Stimulated activated memory B cell treated with anti-CD40 and anti-IgM and Interleukin-4, amounts not matched to agents 10 μg/mL and 1 μg/mL and 100 μg/mL, for 72 hours (primary cell): ENCODE results near the gene RAD54L2.
"Not testable (repeated sequence)": the region's sequence is repeated elsewhere in the genome, so short reads cannot be mapped to it uniquely, and the experiment has no call there.

Experiments
- ATAC-seq: fragments of 150-1000 bp; cut with Tn5 transposase; 2 replicates; pipeline ENCODE4 v1.10.0; 2021
- H3K27ac Mint-ChIP-seq: one replicate; pipeline ENCODE4 v1.8.0; 2022; ENCODE audit warnings: mild to moderate bottlenecking, mixed read lengths
- H3K27me3 Mint-ChIP-seq: one replicate; pipeline ENCODE4 v1.8.0; 2022; ENCODE audit warnings: mixed read lengths
- H3K36me3 Mint-ChIP-seq: one replicate; pipeline ENCODE4 v1.8.0; 2022; ENCODE audit warnings: mixed read lengths
- H3K4me1 Mint-ChIP-seq: one replicate; pipeline ENCODE4 v1.8.0; 2022; ENCODE audit warnings: mixed read lengths
- H3K4me3 Mint-ChIP-seq: one replicate; pipeline ENCODE4 v1.8.0; 2022; ENCODE audit warnings: mild to moderate bottlenecking, moderate library complexity, mixed read lengths
- H3K9me3 Mint-ChIP-seq: one replicate; pipeline ENCODE4 v1.8.0; 2022; ENCODE audit warnings: mixed read lengths

RAD54L2 gene

DNA sequence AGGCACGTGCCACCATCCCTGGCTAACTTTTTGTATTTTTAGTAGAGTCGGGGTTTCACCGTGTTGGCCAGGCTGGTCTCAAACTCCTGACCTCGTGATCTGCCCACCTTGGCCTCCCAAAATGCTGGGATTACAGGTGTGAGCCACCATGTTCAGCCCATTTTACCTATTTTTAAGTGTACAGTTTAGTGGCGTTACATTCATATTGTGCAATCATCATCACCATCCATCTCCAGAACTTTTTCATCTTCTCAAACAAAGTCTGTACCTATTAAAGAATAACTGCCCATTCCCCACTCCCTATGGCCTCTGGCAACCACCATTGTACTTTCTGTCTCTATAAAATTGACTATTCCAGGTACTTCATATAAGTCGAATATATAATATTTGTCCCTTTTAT, 13.6 kb upstream of the RAD54L2 start:
- H3K4me3 Mint-ChIP-seq = not testable (repeated sequence)

DNA sequence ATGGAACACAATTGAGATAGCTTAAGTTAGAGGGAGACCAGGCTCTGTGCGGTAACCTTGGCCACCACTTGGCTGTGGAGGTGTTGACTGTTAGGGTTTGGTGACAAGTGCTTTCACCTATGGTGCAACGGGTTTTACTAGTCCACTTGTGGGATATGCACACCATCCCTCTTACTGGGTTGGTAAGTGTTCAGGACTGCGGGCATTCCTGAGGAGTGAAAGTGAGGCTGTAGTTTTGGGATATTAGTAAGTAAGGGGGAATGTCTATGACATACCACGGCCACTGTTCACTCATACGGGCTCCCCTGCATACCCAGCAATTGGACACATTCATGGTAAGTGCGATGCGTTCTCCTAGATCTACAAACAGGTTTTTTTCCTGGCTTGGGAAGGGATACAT, 8.0 kb upstream of the RAD54L2 start:
- ATAC-seq = no peak
- Mint-ChIP-seq H3K9me3 (no peaks in the 10 kb centered on the region), H3K27me3 (peaks cover 64% of the 10 kb centered on the region), H3K36me3 (no peaks in the 10 kb centered on the region), H3K4me3 (no peak overlapping the region), H3K27ac (no peak overlapping the region), H3K4me1 (peaks cover 7% of the 10 kb centered on the region)

More for the DNA sequence above, 13.6 kb upstream of the RAD54L2 start:
- ATAC-seq, H3K36me3 Mint-ChIP-seq, H3K27ac Mint-ChIP-seq, H3K9me3 Mint-ChIP-seq: not testable (repeated sequence)
- Mint-ChIP-seq H3K27me3 (peaks cover 32% of the 10 kb centered on the region), H3K4me1 (peaks cover 21% of the 10 kb centered on the region)

DNA sequence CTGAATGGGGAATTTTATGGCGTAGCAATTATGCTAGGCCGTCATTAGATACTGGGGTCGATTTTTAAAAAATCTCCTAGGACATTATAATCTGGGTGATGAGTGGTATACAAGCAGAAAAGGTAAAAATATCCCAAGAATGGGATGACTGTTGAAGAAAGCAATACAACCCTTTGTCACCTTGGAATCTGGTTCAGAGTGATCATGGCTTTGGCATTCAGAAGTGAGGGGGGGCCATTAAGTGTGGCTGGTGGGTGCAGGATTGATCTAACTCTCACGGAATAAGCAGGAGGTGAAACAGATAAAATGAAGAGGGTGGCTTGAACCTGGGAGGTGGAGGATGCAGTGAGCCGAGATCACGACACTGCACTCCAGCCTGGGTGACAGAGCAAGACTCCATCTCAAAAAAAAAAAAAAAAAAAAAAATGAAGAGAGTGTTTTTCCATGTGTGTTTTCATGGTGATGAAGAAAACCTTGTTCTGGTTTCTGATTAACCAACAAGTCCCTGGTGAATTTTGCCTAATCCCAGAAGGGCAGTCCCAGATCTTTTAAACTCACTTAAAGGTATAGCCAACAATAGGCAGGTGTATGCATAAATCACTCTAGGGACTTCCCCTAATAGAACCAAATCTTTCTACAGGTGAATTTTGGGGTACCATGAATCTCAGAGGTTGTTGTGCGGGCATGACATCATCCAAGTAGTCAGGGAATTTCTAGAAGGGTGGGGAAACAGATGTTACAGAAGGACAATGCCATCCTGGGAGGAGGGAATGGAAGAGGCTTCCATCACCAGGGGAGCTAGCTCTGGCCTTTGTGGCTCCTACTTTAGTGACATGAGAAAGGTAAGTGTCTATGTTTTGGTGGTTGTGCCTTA, 3.1 kb upstream of the RAD54L2 start:
- H3K27ac Mint-ChIP-seq = peak overlapping the region; percentile 12
- H3K36me3 Mint-ChIP-seq = no peaks in the 10 kb centered on the region
- H3K9me3 Mint-ChIP-seq = no peaks in the 10 kb centered on the region
- ATAC-seq = no peak
- peaks cover 39% of the 10 kb centered on the region for H3K27me3 Mint-ChIP-seq
- no peak overlapping the region for H3K4me3 Mint-ChIP-seq
- H3K4me1 Mint-ChIP-seq = peaks cover 42% of the 10 kb centered on the region

DNA sequence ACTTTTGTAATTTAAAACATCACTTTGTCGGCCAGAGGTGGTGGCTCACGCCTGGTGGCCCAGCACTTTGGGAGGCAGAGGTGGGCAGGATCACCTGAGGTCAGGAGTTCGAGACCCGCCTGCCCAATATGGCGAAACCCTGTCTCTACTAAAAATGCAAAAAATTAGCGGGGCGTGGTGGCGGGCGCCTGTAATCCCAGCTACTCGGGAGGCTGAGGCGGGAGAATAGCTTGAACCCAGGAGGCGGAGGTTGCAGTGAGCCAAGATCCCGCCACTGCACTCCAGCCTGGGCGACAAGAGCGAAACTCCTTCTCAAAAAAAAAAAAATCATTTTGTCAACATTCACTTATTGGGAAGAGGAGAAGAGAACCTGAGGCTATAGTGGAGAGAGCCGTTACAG, 888 bp upstream of the RAD54L2 start:
- not testable (repeated sequence) for H3K36me3 Mint-ChIP-seq

DNA sequence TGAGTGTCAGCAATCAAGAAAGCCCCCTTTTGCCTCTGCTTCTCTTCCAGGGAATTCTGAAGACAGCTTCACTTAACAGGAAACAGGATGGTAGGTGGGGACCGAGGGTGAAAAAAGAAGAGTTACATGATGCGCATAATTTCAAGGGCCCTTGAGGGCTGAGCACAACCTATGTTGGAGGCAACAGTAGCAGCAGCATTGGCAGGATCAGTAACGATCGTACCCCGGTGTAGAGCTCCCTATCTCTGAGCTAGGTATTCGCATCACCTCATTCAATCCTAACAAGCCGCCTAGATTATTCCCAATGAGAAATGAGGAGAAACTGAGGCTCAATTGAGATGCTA, 432 bp upstream of the RAD54L2 start:
- peak overlapping the region; percentile 70 for H3K4me3 Mint-ChIP-seq
- ATAC-seq = no peak
- peaks cover 53% of the 10 kb centered on the region for H3K4me1 Mint-ChIP-seq
- no peaks in the 10 kb centered on the region for H3K9me3 Mint-ChIP-seq
- peak overlapping the region; percentile 51 for H3K27ac Mint-ChIP-seq
- peaks cover 12% of the 10 kb centered on the region for H3K27me3 Mint-ChIP-seq
- H3K36me3 Mint-ChIP-seq = no peaks in the 10 kb centered on the region

More for the DNA sequence above, 888 bp upstream of the RAD54L2 start:
- Mint-ChIP-seq H3K4me3 (peak overlapping the region; percentile 70), H3K27me3 (peaks cover 17% of the 10 kb centered on the region), H3K4me1 (peaks cover 53% of the 10 kb centered on the region), H3K27ac (peak overlapping the region; percentile 51)
- not testable (repeated sequence) for H3K9me3 Mint-ChIP-seq, ATAC-seq

DNA sequence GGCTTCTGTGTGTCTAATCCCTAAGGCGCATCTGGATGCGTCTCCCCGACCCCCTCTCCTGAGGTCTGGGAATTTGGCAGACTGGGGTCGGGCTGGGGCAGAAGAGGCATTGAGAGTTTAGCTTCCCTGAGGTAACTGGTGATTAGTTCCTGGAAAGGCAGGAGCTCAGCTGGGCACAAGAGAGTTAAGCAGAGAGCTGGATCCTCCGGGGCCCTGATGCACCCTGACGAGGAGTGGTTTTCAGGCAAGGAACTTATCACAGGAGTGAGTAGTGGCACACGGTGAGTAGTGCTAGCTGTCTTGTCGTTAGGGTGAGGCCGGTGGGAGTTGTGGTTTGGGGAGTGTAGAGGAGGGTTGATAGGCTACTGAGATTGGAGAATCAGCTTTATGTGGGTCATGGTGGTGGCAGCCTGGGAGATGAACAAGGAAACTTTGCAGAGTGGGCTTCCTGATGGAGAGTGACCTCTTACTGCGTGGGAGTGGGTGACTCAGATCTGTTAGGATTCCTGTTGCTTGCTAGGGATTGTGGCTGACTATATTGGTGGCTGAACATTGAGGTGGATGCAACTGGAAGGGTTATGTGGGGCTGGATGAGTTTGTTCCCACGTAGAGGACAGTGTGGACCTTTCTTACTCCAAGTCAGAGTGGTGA, 897 bp downstream of the RAD54L2 start:
- ATAC-seq = peak; percentile 44
- peak overlapping the region; percentile 70 for H3K4me3 Mint-ChIP-seq
- H3K9me3 Mint-ChIP-seq = no peaks in the 10 kb centered on the region
- peaks cover 60% of the 10 kb centered on the region for H3K4me1 Mint-ChIP-seq
- H3K27ac Mint-ChIP-seq = peak overlapping the region; percentile 51
- H3K36me3 Mint-ChIP-seq = peaks cover 6% of the 10 kb centered on the region
- H3K27me3 Mint-ChIP-seq = no peaks in the 10 kb centered on the region

DNA sequence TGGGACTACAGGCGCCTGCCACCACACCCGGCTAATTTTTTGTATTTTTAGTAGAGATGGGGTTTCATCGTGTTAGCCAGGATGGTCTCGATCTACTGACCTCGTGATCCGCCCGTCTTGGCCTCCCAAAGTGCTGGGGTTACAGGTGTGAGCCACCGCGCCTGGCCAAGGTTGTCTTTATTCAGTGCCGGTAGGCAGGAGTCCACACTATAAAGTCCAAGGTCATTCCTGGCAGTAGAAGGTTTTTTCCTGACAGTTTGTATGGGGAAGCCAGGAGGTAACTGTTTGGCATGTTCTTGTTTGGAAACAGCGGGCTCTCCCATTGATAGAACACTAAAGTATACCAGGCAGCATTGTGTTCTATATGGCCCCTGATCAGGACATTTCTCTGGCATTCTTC, 4.1 kb downstream of the RAD54L2 start:
- ATAC-seq, H3K4me3 Mint-ChIP-seq, H3K27me3 Mint-ChIP-seq, H3K9me3 Mint-ChIP-seq, H3K27ac Mint-ChIP-seq, H3K36me3 Mint-ChIP-seq: not testable (repeated sequence)
- peaks cover 41% of the 10 kb centered on the region for H3K4me1 Mint-ChIP-seq

DNA sequence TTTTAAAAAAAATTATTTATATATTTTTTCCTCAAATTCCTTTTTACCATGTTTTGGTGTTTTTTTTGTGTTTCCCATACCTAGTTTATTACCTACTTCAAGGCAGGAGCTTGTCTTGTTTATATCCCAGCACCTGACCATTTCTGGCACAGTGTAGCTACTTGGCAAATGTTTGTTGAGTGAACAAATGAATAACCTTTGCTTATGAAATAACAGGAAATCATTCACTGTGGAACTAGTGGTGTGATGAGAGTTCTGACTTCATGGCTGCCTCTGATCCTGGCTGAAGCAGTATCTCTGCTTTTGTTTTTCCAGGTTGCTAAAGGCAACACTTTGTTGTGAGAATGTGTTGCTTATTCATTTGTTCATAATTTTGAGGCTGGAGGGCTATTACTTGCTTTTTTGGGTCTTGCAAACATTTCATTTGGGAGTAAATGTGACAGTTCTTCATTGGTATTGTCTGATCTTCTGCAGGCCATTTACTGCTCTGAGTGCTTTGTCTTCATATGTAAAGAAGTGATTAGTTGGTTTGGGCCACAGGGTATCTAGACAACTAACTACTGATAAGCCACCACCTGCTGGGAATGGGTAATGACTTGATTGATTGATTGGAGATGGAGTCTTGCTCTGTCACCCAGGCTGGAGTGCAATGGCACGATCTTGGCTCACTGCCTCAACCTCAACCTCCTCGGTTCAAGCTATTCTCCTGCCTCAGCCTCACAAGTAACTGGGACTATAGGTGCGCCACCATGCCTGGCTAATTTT, 5.7 kb downstream of the RAD54L2 start:
- H3K4me3 Mint-ChIP-seq = no peak overlapping the region
- H3K27me3 Mint-ChIP-seq = no peaks in the 10 kb centered on the region
- peaks cover 31% of the 10 kb centered on the region for H3K4me1 Mint-ChIP-seq
- no peak for ATAC-seq
- H3K36me3 Mint-ChIP-seq = peaks cover 6% of the 10 kb centered on the region
- no peaks in the 10 kb centered on the region for H3K9me3 Mint-ChIP-seq
- H3K27ac Mint-ChIP-seq = no peak overlapping the region

DNA sequence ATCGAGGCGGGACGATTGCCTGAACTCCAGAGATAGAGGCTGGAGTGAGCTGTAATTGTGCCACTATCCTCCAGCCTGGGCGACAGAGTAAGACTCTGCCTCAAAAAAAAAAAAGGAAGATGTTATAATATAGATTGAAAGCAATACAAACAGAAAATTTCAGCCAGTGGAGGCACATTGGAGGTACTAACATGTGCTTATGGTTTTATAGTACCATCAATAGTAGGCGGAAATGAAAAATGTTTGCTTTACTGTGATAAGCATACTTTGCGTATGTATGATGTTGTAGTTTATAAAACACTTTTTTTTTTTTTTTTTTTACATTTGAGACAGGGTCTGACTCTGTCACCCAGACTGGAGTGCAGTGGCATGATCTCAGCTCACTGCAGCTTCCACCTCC, 8.8 kb downstream of the RAD54L2 start:
- Mint-ChIP-seq H3K4me3 (no peak overlapping the region), H3K36me3 (peaks cover 14% of the 10 kb centered on the region), H3K27ac (no peak overlapping the region), H3K27me3 (no peaks in the 10 kb centered on the region), H3K4me1 (peaks cover 8% of the 10 kb centered on the region), H3K9me3 (no peaks in the 10 kb centered on the region)
- ATAC-seq = no peak

DNA sequence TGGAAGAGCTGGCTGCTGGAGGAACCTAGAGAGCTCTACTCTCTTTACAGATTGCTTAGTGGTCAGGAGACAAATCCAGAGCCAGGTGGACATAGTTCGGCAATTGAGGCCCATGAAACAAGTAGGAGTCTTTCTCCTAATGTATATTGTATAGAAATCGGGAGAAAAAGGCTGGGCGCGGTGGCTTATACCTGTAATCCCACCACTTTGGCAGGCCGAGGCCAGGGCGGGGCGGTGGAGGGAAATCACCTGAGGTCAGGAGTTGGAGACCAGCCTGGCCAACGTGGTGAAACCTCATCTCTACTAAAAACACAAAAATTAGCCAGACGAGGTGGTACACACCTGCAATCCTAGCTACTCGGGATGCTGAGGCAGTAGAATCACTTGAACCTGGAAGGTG, 10.8 kb downstream of the RAD54L2 start:
- H3K27me3 Mint-ChIP-seq = no peaks in the 10 kb centered on the region
- no peak overlapping the region for H3K4me3 Mint-ChIP-seq
- H3K36me3 Mint-ChIP-seq = peaks cover 9% of the 10 kb centered on the region
- H3K4me1 Mint-ChIP-seq = peaks cover 1% of the 10 kb centered on the region
- no peaks in the 10 kb centered on the region for H3K9me3 Mint-ChIP-seq
- no peak for ATAC-seq
- H3K27ac Mint-ChIP-seq = no peak overlapping the region

DNA sequence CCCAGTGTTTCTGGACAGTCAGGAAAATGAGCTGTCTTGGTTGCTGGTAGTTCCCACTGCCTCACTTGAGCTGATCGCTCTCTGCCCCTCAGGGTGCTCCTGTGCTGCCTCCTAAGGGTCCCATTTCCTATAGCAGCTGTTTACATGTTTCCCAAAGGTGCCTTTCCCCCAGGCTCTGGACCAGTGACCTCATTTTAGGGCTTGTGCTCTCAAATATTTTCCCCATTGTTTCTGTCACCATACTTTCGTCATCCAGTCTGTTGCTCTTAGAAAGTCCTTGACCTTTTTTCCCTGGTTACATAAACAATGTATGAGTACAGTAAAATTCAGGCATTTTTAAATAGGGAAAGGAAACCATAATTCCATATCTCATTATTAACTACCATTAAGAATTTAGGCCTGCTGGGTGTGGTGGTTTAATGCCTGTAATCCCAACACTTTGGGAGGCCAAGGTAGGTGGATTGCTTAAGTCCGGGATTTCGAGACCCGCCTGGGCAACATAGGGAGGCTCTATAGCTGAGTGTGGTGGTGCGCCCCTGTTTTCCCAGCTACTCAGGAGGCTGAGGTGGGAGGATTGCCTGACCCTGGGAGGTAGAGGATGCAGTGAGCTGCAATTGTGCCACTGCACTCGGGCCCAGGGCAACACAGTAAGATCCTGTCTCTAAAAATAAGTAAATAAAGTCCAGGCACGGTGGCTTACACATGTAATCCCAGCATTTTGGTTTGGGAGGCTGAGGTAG, 11.7 kb downstream of the RAD54L2 start:
- H3K27me3 Mint-ChIP-seq = no peaks in the 10 kb centered on the region
- no peak overlapping the region for H3K4me3 Mint-ChIP-seq
- no peaks in the 10 kb centered on the region for H3K9me3 Mint-ChIP-seq
- H3K27ac Mint-ChIP-seq = no peak overlapping the region
- no peak for ATAC-seq
- H3K4me1 Mint-ChIP-seq = no peaks in the 10 kb centered on the region
- H3K36me3 Mint-ChIP-seq = peaks cover 9% of the 10 kb centered on the region

DNA sequence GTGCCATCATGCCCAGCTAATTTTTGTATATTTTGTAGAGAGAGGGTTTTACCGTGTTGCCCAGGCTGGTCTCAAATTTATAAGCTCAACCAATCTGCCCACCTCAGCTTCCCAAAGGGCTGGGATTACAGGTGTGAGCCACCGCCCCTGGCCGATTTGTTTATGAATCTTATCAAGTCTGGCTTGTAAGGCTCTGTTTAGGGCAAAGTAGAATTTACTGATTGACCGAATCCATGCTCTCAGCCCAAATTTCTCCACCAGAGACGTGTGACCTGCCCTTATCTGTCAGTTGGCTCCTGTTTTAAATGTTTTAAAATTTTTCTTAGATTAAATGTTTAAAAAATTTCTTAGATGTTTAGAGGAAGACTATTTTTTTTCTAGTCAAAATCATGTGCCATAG, 19.5 kb downstream of the RAD54L2 start:
- H3K36me3 Mint-ChIP-seq = peaks cover 31% of the 10 kb centered on the region
- H3K4me1 Mint-ChIP-seq = peaks cover 4% of the 10 kb centered on the region
- H3K9me3 Mint-ChIP-seq = no peaks in the 10 kb centered on the region
- H3K4me3 Mint-ChIP-seq = no peak overlapping the region
- no peak for ATAC-seq
- H3K27ac Mint-ChIP-seq = no peak overlapping the region
- H3K27me3 Mint-ChIP-seq = no peaks in the 10 kb centered on the region

DNA sequence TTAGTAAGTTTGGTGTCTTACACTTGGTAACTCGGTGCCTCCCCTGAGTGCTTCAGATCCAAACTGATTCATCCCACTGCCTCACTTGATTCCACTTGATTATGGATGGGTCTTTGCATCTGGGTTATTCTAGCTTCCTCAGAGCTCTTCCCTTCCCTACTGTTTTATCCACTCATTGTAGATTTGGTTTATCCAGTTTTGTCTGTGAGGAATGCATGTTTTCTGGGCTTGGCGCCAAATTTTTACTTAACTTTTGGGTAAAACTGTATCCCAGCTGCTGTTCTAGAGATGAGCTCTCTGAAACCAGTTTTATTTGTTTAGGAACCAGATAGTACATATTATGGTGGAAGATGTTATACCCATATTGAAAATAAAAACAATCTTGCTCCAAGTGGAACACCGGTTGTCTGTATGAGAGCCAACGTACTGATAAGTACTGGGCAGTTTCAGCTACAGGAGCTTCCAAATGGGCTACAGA, 20.9 kb downstream of the RAD54L2 start:
- no peaks in the 10 kb centered on the region for H3K9me3 Mint-ChIP-seq
- peaks cover 9% of the 10 kb centered on the region for H3K4me1 Mint-ChIP-seq
- H3K27ac Mint-ChIP-seq = no peak overlapping the region
- peaks cover 34% of the 10 kb centered on the region for H3K36me3 Mint-ChIP-seq
- no peak overlapping the region for H3K4me3 Mint-ChIP-seq
- no peaks in the 10 kb centered on the region for H3K27me3 Mint-ChIP-seq
- no peak for ATAC-seq

DNA sequence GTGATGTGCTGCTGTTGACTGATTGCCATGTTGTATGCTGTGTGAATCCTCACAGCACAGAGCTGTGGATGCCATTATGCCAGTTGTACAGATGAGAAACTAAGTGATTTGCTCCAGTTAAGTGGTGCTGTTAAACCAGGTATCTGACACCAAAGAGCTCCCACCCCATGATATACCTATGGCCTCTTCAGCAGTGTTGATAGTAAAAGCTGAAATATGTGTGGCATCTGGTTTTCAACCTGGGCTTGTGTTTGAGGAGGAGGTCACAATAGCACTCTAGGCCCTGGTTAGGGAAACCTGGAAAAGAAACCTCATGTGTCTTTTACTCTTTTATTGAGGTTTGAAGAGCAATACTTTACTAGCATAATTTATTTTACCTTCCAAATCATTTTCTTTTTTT, 21.4 kb downstream of the RAD54L2 start:
- no peaks in the 10 kb centered on the region for H3K9me3 Mint-ChIP-seq
- no peak for ATAC-seq
- H3K27me3 Mint-ChIP-seq = no peaks in the 10 kb centered on the region
- H3K27ac Mint-ChIP-seq = no peak overlapping the region
- H3K4me1 Mint-ChIP-seq = peaks cover 9% of the 10 kb centered on the region
- no peak overlapping the region for H3K4me3 Mint-ChIP-seq
- peaks cover 34% of the 10 kb centered on the region for H3K36me3 Mint-ChIP-seq

DNA sequence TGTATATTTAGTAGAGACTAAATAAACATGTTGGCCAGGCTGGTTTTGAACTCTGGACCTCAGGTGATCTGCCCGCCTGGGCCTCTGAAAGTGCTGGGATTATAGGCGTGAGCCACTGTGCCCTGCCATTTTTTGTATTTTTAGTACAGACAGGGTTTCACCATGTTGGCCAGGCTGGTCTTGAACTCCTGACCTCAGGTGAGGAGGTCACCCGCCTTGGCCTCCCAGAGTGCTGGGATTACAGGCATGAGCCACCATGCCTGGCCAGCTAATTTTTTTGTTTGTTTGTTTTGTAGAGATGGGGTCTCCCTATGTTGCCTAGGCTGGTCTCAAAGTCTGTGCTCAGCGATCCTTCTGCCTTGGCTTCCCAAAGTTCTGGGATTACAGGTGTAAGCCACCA, 23.9 kb downstream of the RAD54L2 start:
- H3K27me3 Mint-ChIP-seq, H3K4me1 Mint-ChIP-seq, H3K9me3 Mint-ChIP-seq, ATAC-seq, H3K4me3 Mint-ChIP-seq, H3K27ac Mint-ChIP-seq: not testable (repeated sequence)
- peaks cover 31% of the 10 kb centered on the region for H3K36me3 Mint-ChIP-seq
